ENCODE results near the gene KLF6.

Gene KLF6

DNA sequence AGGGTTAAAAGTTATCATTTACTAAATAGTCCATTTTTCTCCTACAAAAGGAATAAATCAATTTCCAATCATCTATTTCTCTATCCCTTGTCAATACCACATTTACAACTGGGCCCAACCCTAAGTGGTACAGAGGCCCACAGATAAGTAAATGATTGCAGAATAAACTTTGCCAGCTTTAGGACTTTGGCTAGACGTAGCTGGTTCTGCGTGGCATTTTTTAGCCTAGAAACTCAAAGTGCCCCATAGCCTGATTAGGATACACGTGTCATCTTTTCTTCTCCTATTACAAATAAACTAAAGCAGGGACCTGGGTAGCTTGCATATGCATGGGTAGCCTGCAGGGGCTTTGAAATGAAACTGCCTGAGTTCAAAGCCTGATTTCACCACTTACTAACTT lies 56.4 kb downstream of the KLF6 start:
- no peak for DNase-seq (ENCODE audit: low spot score)

DNA sequence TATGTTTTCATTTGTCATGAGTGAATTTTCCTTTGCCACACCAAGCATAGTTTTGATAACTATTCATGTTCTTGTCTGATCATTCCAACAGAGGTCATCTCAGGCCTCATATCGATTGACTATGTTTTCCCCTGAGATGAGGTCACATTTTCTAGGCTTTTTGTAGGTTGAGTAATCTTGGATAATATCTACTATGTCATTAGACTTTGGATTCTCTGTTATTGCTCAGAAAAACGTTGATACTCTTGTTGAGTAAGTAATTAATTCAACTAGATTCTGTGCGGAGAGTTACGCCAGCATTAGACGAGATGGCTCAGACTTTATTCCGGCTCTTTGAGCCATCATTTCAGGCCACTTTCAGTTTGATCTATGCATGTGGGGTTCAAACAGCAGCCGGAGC lies 57.7 kb downstream of the KLF6 start:
- no peak for DNase-seq (ENCODE audit: low spot score)

All from hematopoietic multipotent progenitor cell treated with erythropoietin and hydrocortisone succinate and interleukin-3 and kit ligand, for 15 days (in vitro differentiated cells).